Measurements from ENCODE around the gene TFAP2D.

TFAP2D gene

DNA sequence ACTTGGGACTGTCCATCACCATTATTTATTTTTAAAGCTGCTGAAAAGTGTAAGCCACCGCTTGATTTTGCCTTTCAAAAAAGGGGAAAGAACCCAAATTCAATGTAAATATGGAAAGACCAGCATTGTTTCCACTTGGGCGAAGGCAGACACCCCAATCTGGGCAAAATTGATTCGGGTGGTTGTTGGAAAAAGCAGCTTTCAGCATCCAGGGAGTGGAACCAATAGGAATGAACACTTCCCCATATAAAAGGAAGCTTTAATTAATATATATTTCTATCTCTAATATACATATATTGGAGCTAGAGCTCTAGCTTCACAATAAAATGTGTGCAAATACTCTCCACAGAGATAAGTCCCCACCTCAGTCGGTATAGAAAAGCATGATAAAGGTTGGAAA is at the start of gene TFAP2D:
TFAP2D (plus strand) TSS at position 301 of the 400 bp plus-strand sequence. CDS start 530 bp downstream, outside the sequence.
- no peak for DNase-seq

DNA sequence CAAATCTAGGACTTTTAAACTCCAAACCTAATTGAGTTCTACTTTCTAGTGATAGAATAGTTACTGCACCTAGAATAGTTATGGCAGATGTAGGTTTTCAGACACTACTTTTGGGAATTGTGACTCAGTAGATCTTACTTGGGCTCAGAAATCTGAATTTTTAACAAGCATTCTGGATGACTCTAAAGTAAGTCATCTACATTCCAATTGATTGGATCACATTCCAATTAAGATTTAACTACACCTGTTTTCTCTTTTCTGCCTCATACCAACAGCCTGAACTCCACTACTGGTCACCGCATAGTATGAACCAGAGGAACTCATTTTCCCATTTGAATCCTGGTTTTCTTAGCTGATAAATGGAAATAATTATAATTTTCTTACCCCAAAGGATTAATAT is 49.5 kb upstream of the TFAP2D start:
- no peak for DNase-seq

DNA sequence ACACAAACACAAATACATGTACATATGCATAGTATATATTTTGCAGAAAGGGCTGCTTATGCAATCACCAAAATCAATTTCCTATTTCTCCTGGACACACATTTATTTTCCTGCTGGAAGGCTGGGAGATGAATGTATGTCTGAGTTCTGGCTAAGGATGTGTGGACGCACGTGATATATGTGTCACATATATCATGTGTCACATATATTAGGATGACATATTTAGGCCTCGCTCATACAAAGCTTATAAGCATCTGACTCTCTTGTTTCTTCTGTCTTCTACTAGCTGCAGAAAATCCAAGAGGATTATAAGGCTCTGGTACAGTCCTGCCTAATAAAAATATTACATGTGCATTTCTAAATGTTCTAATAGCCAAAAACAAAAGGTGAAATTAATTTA is 47.2 kb upstream of the TFAP2D start:
- DNase-seq: no peak

DNA sequence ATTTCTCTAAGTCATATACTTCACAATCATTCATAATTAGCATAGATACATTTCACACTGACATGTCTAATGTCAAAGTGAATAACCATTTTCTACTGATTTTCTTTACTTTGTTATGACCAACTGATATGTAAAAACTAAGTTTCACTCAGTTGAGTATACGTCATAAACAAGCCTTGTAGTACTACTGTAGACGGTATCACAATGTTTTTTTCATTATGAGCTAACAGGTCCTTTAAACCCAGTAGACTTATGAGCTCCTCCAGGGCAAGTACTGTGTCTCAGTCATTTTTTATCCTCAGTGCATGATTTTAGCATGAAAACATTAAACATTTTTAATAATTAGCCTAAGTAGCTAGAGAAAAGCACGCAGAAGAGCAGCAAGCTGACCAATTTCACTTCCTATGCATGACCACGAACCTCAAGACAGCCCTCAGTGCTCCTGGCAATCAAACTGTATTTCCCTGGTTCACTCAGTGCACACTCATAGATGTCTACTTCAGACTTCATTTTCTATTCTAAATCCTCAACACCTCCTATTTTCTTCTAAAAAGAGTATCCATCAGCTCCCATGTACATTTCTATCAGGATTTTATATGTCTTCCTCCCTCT is 32.0 kb upstream of the TFAP2D start:
- DNase-seq: no peak

DNA sequence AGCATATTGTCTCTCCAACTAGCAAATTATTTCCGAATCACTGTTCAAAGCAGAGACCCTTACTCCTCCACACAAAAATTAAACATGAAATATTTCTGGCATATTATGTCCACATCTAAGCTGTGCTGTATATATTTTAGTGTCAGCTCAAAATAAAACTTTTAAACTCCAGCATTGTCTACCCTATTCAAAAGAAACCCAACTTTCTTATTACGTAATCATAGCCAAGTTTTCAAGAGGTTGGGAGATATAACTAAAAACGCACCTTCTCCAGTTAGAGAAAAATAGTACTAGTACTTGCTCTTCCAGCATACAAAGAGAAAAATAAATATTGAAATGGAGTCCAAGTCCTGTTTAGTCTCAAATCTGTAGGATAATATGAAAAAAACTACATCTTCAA is 24.1 kb upstream of the TFAP2D start:
- DNase-seq: no peak

DNA sequence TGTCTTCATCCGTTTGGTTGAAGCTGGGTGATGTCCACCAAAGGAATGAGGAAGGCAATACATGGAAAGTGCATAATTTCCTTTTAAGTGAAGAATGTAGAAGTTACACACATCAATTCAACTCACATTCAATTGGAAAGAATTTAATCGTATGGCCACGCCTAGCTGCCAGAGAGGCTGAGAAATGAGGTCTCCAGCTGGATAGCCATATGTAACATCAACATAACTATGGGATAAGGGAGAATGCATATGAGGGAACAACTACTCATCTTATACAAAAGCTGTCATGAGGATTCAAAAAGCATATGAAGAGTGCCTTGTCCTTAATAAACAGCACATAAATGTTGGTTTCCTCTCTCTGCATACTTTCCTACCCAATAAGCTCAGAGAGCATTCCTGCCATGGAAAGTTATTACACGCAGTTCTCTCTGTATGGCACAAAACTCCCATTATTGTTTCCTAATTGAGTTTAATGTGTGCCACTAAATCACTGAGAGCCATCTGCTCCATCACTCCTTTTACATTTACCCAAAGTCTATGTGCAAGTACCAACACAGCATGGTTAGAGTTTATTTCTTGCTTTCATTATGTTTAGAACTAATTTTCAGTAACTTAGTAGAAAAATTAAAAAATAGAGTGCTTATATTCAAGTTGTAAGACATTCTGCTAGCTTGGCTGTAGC is 21.4 kb upstream of the TFAP2D start:
- no peak for DNase-seq

DNA sequence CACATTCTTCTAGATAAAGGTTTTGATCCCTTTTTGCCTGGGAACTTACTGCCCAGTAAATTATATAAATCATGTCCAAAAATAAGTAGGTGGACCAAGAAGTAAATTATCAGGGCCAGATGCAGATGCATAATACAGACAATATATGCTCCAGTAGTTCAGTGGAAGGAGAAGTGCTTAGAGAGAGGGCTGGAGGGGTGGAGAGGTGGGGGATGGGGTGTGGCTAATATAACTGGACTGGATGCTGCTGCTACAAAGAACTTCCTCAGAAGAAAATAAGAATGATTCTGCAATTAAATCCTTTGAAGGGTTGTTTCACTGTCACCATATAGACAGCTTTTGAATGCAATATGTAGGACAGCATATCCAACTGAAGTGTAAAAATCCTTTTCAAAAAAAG is 14.8 kb upstream of the TFAP2D start:
- DNase-seq: no peak

DNA sequence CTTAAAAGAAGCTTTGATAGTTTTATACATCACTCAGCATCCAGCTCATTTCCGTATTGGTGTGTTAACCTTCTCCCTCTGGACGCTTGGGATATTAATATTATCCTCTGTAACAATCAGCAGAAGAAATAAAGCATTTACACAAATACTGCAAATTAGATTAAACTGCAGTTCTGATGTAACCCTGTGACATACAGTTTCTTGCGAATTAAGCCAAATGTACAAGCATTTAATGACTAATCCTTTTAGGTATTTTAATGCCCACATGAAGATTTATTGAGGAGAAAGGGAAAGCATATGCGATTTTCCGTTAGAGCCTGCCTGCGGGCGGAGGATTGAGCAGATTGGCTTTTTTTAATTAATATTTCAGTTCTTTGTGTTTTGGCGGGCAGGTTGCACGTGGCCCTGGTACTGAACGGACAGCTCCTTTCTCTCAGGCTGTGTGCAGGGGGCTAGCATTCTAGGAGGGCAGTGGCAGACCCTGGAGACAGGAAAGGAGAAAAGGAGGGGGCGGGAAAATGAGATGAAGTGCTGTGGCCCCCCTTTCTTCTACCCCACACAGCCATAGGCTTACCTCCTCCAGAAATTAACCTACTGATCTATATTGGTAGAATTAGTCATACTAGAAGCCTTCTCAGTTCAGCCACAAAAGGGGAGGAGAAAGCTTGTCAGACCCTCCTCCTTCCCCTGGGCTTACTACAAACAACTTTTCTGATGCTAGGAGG is 14.1 kb upstream of the TFAP2D start:
- no peak for DNase-seq

DNA sequence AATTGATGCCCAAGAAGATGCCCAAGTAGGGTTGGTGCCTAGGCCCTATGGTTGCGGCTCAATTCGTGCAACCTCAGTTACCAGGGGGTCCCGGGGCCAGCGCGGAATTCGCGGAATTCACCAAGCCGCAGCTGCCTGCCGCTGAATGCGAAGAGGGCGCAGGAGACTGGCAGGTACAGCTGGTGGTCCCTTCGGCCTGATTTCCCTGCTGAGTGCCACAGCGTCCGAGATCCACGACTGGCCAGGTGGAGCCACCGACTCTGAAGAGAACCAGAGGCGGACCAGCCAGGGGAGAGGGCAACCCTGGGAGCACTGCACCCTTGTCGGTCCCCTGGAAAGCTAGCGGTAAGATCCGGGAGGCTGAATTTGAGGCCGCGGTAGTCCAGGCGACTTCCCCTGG is 6.8 kb upstream of the TFAP2D start:
- DNase-seq: no peak

DNA sequence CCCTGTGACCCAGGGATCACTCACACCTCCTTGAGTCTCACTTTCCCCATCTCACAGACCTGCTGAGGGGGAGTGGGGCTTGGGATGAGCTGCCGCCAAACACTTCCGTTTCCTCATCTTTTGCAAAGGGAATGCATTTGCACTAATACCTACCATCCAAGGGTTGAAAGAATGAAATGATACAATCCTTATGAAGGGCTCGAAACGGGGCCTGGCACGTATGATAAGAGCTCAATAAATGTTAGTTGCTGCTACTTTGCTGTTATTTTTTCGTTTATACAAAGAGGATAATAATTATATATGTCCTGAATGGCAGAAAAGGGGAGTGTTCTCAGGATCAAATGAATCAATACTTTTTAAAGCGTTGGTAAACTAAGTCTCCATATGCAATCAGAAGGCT is 6.1 kb upstream of the TFAP2D start:
- no peak for DNase-seq

DNA sequence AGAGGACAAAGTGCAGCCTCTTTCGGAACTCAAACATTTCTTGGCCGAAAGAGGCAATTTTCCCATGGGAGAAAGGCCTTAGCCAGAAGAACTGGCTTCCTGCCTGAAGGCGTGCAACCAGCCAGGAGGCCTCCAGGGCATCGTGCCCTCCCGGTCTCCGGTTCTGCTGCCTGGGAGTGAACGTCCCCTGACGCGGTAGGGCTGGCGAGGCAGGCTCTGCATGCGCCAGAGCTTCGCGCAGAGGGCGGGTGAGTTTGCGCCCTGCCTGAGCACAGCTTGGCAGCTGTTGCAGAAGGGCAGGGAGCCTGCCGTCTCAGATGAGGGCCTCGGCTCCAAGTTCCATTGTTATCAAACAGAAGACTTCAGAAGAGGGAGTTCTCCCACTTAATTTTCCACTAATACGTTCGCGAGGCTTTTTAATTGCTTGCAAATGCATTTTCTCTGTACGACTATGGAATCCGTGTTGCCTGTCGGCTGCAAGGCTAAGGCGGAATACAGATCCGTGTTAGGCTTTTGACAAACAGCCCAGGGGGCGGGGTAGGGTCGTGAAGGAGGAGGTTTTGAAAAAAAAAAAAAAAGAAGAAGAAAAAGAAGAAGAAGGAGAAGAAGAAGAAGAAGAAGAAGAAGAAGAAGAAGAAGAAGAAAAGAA is 5.5 kb upstream of the TFAP2D start:
- no peak for DNase-seq

DNA sequence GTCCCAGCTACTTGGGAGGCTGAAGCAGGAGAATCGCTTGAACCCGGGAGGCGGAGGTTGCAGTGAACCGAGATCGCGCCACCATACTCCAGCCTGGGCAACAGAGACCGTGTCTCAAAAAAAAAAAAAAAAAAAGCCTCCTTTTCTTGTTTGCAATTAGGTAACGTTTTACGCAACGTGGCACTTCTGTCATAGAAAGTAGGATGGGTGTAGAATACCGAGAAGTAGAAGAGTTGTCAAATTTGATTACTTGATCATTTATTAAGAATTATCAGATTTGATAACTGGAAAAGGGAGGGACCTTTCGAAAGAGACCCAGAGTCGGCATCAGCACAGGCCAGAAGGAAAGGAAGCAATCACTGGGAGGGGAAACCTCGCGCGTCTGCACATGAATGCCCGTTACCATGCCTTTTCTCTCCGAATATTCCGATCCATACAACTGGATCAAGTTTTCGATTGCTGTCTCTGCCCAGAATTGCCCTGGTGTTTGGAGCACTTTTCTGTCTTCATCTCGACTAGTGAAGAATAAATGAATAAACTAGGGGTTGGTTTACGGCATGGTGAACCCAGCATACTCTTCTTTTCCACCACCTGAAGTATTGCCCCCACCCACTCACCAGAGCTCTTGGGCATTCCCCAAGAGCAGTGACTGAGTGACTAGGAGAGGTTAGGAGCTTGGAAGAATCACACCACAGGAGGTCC is 4.5 kb upstream of the TFAP2D start:
- no peak for DNase-seq

DNA sequence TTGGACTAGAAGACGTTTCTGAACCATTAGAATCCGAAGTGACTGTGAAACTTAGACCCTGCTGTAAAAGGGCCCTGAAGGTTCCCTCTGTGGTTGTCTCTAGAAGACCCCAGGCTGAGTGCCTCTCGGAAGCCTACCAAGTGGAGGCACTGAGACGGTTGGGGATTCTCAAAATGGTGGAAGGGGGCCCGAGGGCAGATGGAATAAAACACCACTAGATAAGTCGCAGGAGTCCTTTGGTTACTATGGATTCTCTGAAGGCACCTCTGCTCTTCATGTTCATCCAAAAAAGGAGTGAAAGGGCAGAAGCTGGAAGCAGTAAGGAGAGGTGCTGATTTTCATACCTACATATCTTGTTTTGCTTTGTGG is 4.0 kb upstream of the TFAP2D start:
- DNase-seq: no peak

DNA sequence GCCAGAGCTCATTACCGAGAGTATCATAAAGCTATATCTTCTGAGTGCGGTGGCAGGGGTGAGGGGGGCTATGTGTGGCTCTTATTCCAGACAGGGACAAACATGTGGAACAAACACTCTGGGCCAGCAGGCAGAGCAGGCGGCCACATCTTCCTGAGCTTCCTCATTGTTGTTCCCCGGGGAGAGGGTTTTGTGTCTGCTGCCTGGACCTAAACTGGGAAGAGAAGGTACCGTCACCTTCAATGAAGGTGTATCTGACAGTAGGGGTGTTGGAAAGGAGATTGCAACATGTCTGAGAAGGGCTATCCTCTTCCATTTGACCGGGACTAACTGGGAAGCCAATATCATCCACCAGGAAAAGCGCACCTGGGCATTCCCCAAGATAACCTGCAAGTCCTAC is 1.6 kb upstream of the TFAP2D start:
- DNase-seq: no peak

DNA sequence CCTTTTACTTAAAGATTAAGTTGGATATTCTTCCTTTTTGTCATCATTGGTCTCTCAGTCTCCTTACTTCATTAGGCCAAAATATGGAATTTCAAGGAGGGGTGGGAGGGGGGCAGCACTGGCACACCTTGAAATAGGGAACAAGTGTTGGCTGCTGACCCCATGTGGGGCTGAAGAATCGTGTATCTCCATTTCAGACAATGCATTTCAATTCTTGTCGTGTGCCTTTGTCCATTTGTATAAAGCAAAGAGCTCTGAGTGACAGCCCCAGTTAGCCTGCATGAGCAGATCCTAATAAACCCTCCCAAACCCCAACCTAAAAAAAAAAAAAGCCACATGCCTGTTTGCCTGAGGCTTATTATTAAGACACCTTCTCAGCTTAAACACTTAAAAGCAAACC is 1.0 kb upstream of the TFAP2D start:
- DNase-seq: no peak

DNA sequence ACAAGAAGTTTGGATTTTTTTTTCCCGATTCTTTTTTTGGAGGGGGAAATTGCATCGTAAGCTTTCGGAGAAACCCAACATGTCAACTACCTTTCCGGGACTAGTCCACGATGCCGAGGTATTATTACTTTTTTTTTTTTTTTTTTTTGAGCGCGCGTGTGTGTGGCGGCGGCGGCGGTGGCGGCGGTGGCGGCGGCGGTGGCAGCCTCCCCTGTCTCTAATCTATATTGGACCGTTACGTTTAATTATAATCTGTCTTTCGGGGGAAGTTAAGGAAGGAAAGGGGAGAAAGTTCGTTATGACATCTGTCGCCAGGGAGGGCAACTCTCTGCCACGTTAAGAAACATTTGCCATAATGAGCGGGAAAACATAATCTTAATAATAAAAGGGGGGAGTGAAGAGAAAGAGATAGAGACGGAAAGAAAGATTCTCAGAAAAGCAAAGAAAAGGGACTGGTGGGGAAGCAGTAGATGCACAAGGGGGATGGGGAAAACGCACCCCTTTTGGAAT is 706 bp downstream of the TFAP2D start:
- no peak for DNase-seq

DNA sequence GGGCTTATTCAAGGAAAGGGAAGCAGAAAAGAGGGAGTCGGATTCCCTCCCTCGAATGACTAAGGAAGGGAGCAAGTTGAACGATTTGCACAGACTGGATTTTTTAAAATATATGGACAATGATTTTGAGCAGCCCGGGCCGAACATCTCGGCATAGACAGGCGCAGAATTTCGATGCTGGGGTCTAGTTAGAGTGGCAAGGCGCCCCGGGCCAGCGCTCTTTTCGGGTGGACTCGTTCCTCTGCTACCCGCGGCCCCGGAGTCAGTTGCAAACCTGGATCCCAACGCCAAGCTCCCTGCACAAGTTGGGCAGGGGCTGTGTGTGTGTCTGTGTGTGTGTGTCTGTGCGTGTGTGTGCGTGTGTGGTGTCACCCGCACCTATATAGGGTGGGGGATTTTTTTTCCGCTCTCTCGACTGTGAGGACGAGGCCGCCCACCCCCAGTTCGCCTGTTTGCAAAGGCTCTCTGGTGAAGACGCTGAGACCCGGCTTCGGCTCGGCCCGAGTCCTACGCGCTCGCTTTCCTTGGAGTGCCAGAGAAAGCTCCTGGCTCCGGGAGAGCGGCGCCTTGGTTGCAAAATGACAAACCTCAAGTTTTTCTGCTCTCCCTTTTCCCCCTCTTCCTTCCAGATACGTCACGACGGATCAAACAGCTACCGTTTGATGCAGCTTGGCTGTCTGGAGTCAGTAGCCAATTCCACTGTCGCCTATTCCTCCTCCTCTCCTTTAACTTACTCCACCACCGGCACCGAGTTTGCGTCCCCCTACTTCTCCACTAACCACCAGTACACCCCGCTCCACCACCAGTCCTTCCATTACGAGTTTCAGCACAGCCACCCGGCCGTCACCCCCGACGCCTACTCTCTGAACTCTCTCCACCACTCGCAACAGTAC is 1.4 kb downstream of the TFAP2D start:
- DNase-seq: no peak

DNA sequence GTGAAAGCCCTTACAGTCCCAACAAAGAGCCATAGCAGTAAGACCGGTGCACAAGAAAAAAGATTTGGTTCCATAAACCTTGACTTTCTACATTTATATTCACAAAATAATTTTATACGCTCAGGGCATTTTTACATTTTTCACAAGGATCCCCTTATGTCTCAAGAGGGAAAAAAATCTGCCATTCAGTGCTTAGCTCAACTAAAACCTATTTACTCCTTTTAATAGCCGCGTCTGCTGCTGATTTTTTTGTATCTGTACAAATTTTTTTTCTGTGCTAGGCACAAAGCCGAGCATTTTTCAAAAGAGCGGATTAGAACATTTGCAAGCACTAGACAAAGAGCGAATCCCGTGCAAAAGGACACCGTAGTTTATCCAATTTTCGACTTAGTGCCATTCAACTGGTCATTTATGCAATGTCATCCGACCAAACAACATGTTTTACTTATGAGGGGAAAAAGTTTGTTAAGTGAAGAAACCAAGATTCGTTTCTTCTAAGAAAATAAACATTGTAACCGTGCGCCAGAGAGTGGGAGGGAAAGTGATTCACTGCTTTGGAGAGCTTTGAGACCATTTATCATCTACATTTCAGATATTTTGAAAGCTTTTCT is 3.7 kb downstream of the TFAP2D start:
- no peak for DNase-seq

DNA sequence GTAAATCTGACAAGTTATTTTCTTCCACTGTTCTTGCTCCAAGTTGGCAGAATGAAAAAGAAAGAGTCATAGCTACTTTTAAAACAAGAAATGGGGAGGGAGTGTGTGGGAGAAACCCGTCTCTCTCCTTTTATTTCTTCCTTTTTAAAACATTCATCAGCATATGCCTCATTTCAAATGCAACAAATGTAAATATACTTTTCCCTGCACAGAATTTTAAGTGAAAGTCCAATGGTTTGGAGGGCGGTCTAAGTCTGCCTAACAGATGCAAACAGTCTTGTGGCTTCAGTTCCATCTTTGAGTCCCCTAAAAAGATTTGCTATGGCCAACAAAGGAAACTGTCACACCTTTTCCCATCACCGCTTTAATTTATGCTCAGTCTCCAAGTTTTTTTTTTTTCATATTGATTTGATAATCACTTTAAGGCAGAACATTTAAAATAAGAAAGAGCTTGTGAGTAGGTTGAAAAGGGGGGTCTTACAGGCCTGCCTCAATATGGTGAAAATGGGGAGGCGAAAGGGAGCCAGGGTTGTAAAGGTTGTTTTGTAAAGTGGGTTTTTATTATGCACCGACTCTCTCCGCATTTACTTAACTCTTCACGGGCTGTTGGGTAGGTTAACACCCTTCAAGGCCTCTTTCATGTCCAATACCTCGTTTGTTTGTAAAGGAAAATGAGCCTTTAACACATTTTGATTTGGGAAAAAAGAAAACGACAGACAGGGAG is 4.6 kb downstream of the TFAP2D start:
- no peak for DNase-seq

DNA sequence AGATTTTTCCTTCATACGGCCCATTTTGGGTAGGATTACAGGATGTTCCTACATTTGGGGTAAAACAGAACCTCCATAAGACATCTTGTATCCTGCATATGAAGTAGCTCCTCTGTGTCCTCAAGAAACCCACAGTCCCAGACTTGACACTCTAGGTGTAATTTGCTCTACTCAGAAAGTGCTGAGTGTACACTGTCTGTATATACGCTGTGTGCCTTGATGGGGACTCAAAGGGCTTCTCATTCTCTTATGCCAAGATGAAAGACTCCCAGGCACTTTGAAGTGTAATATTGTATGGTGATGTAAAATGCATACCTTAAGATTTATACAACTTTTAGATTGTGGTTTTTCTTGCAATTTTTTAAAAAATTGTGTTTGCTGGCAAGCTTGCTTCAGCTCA is 5.2 kb downstream of the TFAP2D start:
- DNase-seq: no peak

DNA sequence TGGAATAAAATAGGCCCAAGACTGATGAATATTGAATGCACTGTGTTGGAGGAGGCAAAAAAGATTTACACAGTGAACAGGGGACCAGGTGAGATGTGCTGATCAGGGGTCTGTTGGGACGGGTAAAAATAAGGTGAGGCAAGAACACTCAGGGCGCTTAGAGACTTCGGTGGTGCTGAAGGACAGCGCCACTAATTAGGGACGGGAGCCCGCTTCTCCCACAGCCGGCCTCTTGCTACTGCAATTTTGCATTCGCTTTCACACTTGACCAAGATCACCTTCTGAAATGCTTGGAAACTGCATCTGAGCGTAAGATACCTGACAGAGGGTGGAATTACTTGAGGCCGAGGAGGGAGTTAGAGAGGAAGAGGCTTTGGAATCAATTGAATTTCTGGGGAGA is 7.3 kb downstream of the TFAP2D start:
- DNase-seq: no peak
